Measurements from ENCODE around the gene DLG5.

Gene DLG5

GRCh38 chr10:77868523-77868922 is 58.0 kb downstream of the DLG5 start:
- no peak for DNase-seq (ENCODE audit: low read depth, low spot score)

- no peak for DNase-seq (ENCODE audit: low read depth, low spot score)
These were observed 59.3 kb downstream of the DLG5 start for GRCh38 chr10:77867124-77867719.

- no peak for DNase-seq (ENCODE audit: low read depth, low spot score)
These were observed 60.0 kb downstream of the DLG5 start for GRCh38 chr10:77866598-77866997.

DNA sequence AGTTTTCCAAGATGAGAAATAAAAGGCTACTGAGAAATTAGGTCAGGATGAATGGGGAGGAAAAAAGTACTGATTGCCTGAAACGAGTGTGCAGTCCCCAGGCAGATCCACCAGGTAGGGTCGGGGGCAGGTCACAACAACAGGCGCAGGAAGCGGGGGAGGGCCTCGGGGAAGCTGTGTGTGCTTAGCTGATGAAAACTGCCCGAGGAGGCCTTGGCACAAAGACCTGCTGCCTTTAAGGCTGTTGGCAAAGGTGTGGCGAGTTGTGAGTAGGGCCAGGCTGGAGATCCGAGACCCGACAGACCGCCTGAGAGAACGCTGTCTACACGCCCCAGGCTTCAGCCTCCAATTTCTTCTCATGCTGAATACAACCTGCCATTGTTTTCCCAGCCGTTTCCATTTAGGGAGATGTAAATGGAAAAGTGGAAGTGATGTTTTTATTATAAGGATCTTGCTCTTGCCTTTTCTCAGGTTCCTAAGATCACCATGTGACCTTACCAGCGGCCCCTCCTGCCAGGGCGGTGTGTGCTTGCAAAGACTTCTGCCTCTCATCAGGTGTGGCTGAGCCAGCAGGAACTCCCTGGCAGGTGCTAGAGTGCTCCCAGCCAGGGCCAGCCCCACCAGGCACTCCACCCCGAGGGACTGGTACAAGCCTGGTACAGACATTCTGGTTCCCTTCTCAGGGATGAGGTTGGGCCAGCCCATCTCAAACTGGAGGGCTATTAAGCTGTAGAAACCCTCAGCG is 60.8 kb downstream of the DLG5 start:
- no peak for DNase-seq (ENCODE audit: low read depth, low spot score)

DNA sequence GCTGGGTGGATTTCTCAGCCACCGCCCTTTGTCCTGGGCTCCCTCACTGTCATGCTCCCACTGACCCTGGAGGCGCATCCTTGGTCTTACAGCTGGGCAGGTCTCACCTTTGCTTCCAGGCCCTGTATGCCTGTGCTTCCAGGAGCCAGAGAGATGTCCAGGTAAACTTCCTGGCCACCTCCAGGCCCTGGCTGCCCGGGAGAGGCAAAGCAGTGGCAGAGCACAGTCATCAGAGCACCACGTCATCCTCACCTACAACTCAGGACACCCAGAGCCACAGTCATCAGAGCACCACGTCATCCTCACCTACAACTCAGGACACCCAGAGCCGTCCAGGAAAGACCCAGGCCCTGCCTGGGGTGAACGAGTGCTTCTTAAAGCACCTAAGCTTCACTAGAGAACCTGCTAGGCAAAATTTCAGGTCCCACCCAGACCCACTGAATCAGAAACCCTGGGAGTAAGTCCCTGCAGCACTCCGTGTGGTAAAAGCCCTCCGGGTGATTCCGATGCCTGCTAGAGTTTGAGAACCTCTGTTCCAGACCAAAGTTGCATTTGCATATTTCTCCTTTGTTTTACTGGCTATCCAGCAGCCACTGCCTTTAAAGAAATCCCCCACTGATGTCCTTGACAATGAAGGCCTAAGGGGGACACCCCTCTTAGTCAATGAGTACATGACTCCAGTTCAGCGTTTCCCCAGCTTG is 62.3 kb downstream of the DLG5 start:
- DNase-seq (ENCODE audit: low read depth, low spot score), result no peak

DNA sequence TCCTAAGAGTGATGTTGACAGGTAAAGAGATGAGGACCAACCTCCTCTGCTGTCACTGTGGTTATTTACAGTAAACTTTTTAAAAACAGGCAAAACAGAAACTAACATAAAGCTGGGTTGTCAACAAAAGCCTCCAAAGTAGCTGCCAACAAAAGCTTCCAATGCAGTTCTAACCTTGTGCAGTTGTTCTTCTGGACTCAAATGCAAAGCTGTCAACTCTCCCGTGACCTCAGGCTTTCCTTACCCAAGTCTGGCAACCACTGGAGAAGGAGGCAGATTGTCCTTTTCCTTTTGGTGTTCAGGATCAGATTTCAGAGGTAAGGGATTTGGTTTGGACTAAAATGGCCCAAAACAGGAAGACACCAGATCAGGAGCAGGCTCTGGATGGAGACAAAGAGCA is 63.1 kb downstream of the DLG5 start:
- DNase-seq (ENCODE audit: low read depth, low spot score), result no peak

GRCh38 chr10:77862595-77862994 is 64.0 kb downstream of the DLG5 start:
- DNase-seq (ENCODE audit: low read depth, low spot score), result no peak

GRCh38 chr10:77861366-77861765 is 65.2 kb downstream of the DLG5 start:
- no peak for DNase-seq (ENCODE audit: low read depth, low spot score)

DNA sequence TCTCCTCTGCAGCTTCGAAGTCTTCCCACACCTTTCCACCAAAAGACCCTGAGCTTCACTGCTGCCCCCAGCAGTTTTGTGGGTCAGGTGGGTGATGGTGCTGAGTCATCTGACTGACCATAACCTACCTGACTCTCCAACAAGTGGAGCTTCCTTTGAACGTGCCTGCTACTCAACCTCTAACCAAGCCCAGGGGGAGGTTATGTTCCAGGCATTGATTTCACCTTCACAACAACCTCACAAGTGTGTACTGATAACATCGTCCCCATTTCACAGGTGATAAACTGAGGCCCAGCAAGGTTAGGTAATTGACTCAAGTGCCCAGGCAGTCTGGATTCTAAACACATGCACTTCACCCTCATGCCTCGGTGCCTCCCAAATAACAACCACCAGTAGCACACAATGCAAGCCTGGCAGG is 66.7 kb downstream of the DLG5 start:
- DNase-seq (ENCODE audit: low read depth, low spot score), result no peak

DNA sequence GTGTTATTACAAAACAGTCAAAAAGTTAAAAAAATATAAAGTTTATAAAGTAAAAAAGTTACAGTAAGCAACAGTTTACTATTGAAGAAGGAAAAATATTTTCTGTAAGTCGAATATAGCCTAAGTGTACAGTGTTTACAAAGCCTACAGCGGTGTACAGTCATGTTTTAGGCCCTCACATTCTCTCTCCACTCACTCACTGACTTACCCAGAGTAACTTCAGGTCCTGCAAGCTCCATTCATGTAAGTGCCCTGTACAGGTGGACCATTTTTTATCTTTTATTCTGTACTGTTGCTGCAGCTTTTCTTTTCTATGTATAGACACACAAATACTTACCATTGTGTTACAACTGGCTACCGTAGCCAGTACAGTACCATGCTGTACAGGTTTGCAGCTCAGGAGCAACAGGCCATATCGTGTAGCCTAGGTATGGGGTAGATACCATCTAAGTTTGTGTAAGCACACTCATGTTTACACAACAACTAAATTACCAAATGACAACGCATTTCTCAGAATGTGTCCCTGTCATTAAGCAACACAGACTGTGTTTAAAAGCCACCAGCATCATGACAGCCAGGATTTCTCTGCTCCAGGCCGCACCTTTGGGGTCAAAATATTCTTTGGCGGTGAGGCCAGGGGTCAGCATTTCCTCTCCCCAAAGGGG is 67.2 kb downstream of the DLG5 start:
- no peak for DNase-seq (ENCODE audit: low read depth, low spot score)

DNA sequence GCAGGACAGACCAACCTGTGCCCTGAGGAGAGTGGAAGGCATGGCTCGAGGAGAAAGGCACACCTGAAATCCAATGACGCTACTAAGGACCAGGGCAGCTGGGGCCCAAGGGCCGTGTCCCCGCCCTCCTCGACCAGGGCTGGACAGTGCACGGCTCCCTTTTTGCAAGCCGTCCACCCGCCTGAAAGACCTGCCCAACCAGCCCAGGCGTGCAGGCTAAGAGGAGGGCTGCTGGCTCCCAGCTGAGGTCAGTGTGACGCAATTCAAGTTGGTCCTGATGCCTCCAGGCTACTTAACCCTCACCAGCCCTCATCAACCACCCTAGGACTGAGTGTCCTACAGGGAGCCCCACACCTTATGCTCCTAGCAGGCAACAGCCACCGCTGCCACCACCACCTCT is 69.3 kb downstream of the DLG5 start:
- no peak for DNase-seq (ENCODE audit: low read depth, low spot score)

DNA sequence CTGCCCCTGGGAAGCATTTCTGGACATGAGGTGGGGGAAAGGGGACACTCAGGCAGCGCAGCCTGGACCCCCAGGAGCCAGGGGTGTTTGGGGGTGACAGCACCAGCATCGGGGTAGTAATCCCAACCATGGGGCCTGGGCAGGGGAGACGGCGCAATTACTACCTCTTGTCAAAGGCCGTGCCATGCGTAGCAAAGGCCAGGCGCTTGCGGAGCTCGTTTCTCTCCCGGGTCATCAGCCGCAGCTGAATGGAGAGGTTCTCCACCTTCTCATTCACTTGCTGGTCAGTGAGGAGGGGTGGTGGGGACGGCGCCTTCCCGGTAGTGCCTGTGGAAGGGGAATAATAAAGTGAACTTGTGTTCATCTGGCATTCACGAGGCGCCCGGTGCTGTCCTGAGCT is 70.0 kb downstream of the DLG5 start:
- no peak for DNase-seq (ENCODE audit: low read depth, low spot score)

GRCh38 chr10:77855404-77856155 is 71.0 kb downstream of the DLG5 start:
- no peak for DNase-seq (ENCODE audit: low read depth, low spot score)

GRCh38 chr10:77854115-77854514 is 72.4 kb downstream of the DLG5 start:
- DNase-seq (ENCODE audit: low read depth, low spot score), result no peak

DNA sequence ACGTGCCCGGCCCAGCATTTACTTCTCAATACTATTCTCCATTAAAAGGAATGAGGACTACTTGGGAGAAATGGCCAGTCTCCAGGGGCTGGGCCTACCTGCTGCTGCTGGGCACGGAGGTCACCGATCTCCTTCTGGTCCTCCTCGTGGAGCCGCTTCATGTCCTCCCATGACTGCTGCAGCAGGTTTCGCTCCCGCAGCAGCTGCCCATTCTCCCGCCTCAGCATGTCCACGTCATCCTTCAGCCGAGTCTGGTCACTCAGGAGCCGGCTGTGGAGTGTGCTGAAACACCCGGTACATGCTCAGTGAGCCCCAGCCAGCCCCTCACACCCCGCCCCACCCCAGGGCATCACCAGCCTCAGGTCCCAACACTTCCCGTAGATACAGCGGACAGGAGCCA is 73.3 kb downstream of the DLG5 start:
- no peak for DNase-seq (ENCODE audit: low read depth, low spot score)

GRCh38 chr10:77850620-77851231 is 75.8 kb downstream of the DLG5 start:
- no peak for DNase-seq (ENCODE audit: low read depth, low spot score)

GRCh38 chr10:77849039-77849664 is 77.4 kb downstream of the DLG5 start:
- no peak for DNase-seq (ENCODE audit: low read depth, low spot score)

GRCh38 chr10:77846718-77847311 is 79.7 kb downstream of the DLG5 start:
- DNase-seq (ENCODE audit: low read depth, low spot score), result peak; percentile 90

DNA sequence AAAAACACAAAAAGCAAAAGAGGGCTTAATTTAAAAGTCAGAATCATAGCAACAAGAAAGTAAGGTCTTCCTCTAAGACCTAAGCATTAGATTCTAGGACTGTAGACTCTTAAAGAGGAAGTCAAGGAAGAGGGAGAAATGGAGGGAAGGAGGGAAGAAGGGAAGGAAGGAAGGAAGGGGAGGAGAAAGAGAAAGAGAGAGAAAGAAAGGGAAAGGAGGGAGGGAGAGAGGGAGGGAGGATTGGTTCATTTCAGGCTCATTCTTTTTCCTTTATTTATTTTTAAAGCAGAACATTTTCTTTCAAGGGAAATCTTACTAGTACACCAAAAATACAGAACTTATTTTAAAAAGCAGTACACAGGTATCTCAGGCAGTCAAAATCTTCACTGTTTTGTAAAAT is 81.1 kb downstream of the DLG5 start:
- no peak for DNase-seq (ENCODE audit: low read depth, low spot score)

- peak; percentile 96 for DNase-seq (ENCODE audit: low read depth, low spot score)
These were observed 81.7 kb downstream of the DLG5 start for GRCh38 chr10:77844713-77845445.

Measured in astrocyte of the hippocampus (primary cell).